Activated CD4-positive, alpha-beta T cell treated with anti-CD3 and anti-CD28 coated beads, Interleukin-2, amount 10 ng/mL, durations not matched to agents 24 days and 14 days (primary cell): ENCODE measurements around the gene AHNAK2. TPM values are rescaled to one million over a fixed set of nuclear protein-coding genes. Genes with fewer than 3 reads are reported as not detected.

ENCODE experiments used
- DNase-seq: peaks from one replicate; pipeline ENCODE4 v3.0.0; 2022
- H3K27ac Mint-ChIP-seq: one replicate; pipeline ENCODE4 v1.8.0; 2022; ENCODE audit warnings: mild to moderate bottlenecking, mixed read lengths
- H3K27me3 Mint-ChIP-seq: one replicate; pipeline ENCODE4 v1.8.0; 2022; ENCODE audit warnings: mixed read lengths
- H3K36me3 Mint-ChIP-seq: one replicate; pipeline ENCODE4 v1.8.0; 2022; ENCODE audit warnings: low read depth, mild to moderate bottlenecking, mixed read lengths
- H3K4me1 Mint-ChIP-seq: one replicate; pipeline ENCODE4 v1.8.0; 2021; ENCODE audit warnings: mixed read lengths
- H3K4me3 Mint-ChIP-seq: one replicate; pipeline ENCODE4 v1.8.0; 2022; ENCODE audit warnings: mild to moderate bottlenecking, moderate library complexity, mixed read lengths
- H3K9me3 Mint-ChIP-seq: one replicate; pipeline ENCODE4 v1.8.0; 2021; ENCODE audit warnings: mixed read lengths
- intact Hi-C: fragments of 100-400 bp; cut with micrococcal nuclease; formaldehyde crosslinking; loops from one replicate; pipeline ENCODE4 v1.15.1; 2023
- total RNA-seq: library from RNA; stranded (reverse); gene quantifications from 2 replicates; pipeline ENCODE4 v1.2.3, GENCODE V29; 2022

AHNAK2 gene
- total RNA-seq, 1 donor from 2014 or later = 0.02 TPM

GRCh38 chr14:104941508-104942365 lies 36.4 kb downstream of the AHNAK2 start:
- H3K27me3 Mint-ChIP-seq = no peaks in the 10 kb centered on the region
- H3K9me3 Mint-ChIP-seq = no peaks in the 10 kb centered on the region
- no peak for DNase-seq
- no peaks in the 10 kb centered on the region for H3K36me3 Mint-ChIP-seq
- no peaks in the 10 kb centered on the region for H3K4me1 Mint-ChIP-seq
- no peak overlapping the region for H3K27ac Mint-ChIP-seq
- H3K4me3 Mint-ChIP-seq = no peak overlapping the region
- intact Hi-C loops = no loop called here

- Mint-ChIP-seq H3K27me3 (peaks cover 2% of the 10 kb centered on the region), H3K27ac (no peak overlapping the region), H3K4me1 (no peaks in the 10 kb centered on the region), H3K4me3 (no peak overlapping the region), H3K36me3 (no peaks in the 10 kb centered on the region), H3K9me3 (no peaks in the 10 kb centered on the region)
- no peak for DNase-seq
- intact Hi-C loops = no loop called here
These were observed 37.5 kb downstream of the AHNAK2 start for GRCh38 chr14:104940526-104941150.

GRCh38 chr14:104939666-104940410 lies 38.3 kb downstream of the AHNAK2 start:
- no peaks in the 10 kb centered on the region for H3K36me3 Mint-ChIP-seq
- no peak overlapping the region for H3K27ac Mint-ChIP-seq
- H3K27me3 Mint-ChIP-seq = peaks cover 8% of the 10 kb centered on the region
- no peak overlapping the region for H3K4me3 Mint-ChIP-seq
- DNase-seq = no peak
- no peaks in the 10 kb centered on the region for H3K4me1 Mint-ChIP-seq
- intact Hi-C loops = no loop called here
- no peaks in the 10 kb centered on the region for H3K9me3 Mint-ChIP-seq

- Mint-ChIP-seq H3K4me1 (peaks cover 6% of the 10 kb centered on the region), H3K27me3 (peaks cover 14% of the 10 kb centered on the region), H3K27ac (no peak overlapping the region), H3K36me3 (no peaks in the 10 kb centered on the region), H3K4me3 (no peak overlapping the region), H3K9me3 (no peaks in the 10 kb centered on the region)
- intact Hi-C loops = no loop called here
- DNase-seq = no peak
These were observed 39.2 kb downstream of the AHNAK2 start for GRCh38 chr14:104938960-104939359.

DNA sequence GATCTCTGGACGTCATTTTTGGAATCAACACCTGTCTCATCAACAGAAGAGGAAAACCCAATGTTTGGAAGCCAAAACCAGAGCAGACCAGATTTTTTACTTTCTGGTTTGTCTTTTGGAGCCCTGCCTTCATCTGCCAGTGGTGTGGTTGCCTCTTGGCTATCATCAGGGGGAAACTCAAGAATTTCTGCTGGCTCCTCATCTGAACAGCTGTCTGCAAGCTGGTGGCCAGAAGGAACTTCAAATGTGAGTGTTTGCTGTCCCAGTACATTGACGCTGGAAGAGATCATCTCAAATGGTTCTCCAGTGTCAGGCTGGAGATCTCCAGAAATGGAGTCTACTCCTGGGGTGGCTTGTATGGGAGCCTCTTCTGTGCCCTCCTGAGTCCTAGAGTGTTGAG lies 39.7 kb downstream of the AHNAK2 start:
- Mint-ChIP-seq H3K27ac (no peak overlapping the region), H3K4me3 (no peak overlapping the region), H3K4me1 (peaks cover 6% of the 10 kb centered on the region), H3K9me3 (no peaks in the 10 kb centered on the region), H3K36me3 (no peaks in the 10 kb centered on the region), H3K27me3 (peaks cover 14% of the 10 kb centered on the region)
- DNase-seq = no peak
- intact Hi-C loops = no loop called here

GRCh38 chr14:104937694-104938365 lies 40.3 kb downstream of the AHNAK2 start:
- peaks cover 14% of the 10 kb centered on the region for H3K27me3 Mint-ChIP-seq
- intact Hi-C loops = no loop called here
- H3K27ac Mint-ChIP-seq = no peak overlapping the region

GRCh38 chr14:104937161-104937560 lies 41.0 kb downstream of the AHNAK2 start:
- Mint-ChIP-seq H3K4me3 (no peak overlapping the region), H3K27me3 (peaks cover 14% of the 10 kb centered on the region), H3K27ac (no peak overlapping the region), H3K9me3 (no peaks in the 10 kb centered on the region), H3K36me3 (no peaks in the 10 kb centered on the region), H3K4me1 (peaks cover 6% of the 10 kb centered on the region)
- DNase-seq = no peak
- intact Hi-C loops = no loop called here

More at GRCh38 chr14:104937694-104938365, 40.3 kb downstream of the AHNAK2 start:
- no peaks in the 10 kb centered on the region for H3K36me3 Mint-ChIP-seq
- no peak for DNase-seq
- no peaks in the 10 kb centered on the region for H3K9me3 Mint-ChIP-seq
- H3K4me1 Mint-ChIP-seq = peaks cover 6% of the 10 kb centered on the region
- H3K4me3 Mint-ChIP-seq = no peak overlapping the region

- peaks cover 6% of the 10 kb centered on the region for H3K4me1 Mint-ChIP-seq
- peaks cover 14% of the 10 kb centered on the region for H3K27me3 Mint-ChIP-seq
- no peak overlapping the region for H3K27ac Mint-ChIP-seq
- H3K4me3 Mint-ChIP-seq = no peak overlapping the region
- no peaks in the 10 kb centered on the region for H3K9me3 Mint-ChIP-seq
- intact Hi-C loops = no loop called here
- no peaks in the 10 kb centered on the region for H3K36me3 Mint-ChIP-seq
- no peak for DNase-seq
These were observed 41.6 kb downstream of the AHNAK2 start for GRCh38 chr14:104936361-104937155.

- H3K27me3 Mint-ChIP-seq = peaks cover 14% of the 10 kb centered on the region
- H3K27ac Mint-ChIP-seq = no peak overlapping the region
- peaks cover 6% of the 10 kb centered on the region for H3K4me1 Mint-ChIP-seq
- H3K36me3 Mint-ChIP-seq = no peaks in the 10 kb centered on the region
- intact Hi-C loops = no loop called here
- H3K9me3 Mint-ChIP-seq = no peaks in the 10 kb centered on the region
- H3K4me3 Mint-ChIP-seq = no peak overlapping the region
- DNase-seq = no peak
These were observed 42.2 kb downstream of the AHNAK2 start for GRCh38 chr14:104935955-104936354.

DNA sequence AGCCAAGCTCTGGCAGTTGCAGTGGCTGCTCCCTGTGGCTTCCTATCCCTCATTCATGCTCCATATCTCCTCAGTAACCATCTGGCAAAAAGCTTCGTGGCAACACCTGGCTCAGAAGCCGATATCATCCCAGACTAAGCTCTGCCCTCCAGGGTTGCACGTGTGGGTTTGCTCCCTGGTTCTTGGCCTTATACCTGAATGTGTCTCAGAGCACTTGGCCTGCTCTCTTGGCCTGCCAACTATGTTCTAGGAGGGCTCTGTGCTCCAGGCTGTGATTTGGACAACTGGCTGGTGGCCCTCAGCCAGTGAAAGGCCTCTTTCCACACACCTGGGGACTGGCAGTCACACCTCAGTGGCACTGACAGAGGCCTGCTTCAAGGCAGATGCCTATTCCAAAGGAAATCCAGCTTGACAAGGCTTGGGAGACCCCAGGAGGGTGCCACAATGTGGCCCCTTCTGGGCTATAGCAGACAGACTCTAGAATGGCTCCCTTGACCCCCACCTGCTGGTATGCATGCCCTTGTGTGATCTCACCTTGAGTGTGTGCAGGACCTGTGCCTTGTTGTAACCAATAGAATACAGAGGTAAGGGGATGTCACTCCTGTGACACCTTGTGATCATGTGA lies 43.0 kb downstream of the AHNAK2 start:
- Mint-ChIP-seq H3K27ac (no peak overlapping the region), H3K4me3 (peak overlapping the region; percentile 73), H3K4me1 (peaks cover 6% of the 10 kb centered on the region), H3K36me3 (no peaks in the 10 kb centered on the region), H3K9me3 (no peaks in the 10 kb centered on the region), H3K27me3 (peaks cover 14% of the 10 kb centered on the region)
- no peak for DNase-seq
- intact Hi-C loops = no loop called here

DNA sequence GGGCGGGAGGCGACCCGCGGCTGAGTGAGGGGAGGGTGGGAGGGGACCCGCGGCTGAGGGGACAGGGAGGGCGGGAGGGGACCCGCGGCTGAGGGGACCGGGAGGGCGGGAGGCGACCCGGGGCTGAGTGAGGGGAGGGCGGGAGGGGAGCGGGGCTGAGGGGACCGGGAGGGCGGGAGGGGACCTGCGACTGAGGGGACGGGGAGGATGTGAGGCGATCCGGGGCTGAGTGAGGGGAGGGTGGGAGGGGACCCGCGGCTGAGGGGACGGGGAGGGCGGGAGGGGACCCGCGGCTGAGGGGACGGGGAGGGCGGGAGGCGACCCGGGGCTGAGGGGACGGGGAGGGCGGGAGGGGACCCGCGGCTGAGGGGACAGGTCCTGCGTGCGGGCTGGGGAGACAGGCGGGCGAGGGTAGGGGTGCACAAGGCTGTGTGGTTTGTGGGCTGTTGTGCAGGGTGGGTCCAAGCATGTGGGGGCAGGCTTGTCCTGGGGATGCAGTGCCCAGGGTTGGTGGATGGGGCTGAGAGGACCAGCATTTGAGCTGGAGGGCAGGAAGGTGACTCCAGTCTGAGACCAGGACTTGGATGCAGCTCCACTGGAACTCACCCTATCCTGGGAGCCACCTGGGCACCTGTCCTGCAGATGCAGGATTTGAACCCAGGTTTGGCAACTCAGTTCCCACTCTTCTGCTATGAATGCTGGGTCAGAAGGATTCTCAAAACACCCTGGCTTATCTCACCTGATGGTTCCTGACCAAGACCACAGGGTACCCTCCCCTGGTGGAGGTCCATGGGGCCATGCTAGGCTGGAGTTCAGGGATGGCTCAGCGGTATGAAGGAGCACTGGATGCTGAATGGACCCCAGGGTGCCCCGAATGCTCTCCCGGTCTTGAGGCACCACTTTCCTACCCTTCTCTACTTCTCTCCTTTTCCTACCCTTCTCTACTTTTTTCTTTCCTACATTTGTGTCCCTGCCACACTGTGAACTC lies 44.1 kb downstream of the AHNAK2 start:
- peaks cover 14% of the 10 kb centered on the region for H3K27me3 Mint-ChIP-seq
- H3K27ac Mint-ChIP-seq = peak overlapping the region; percentile 11
- no peaks in the 10 kb centered on the region for H3K9me3 Mint-ChIP-seq
- DNase-seq = no peak
- peak overlapping the region; percentile 73 for H3K4me3 Mint-ChIP-seq
- intact Hi-C loops = no loop called here
- peaks cover 6% of the 10 kb centered on the region for H3K4me1 Mint-ChIP-seq
- no peaks in the 10 kb centered on the region for H3K36me3 Mint-ChIP-seq
